ENCODE data around the gene ZCCHC2.

The ZCCHC2 gene

DNA sequence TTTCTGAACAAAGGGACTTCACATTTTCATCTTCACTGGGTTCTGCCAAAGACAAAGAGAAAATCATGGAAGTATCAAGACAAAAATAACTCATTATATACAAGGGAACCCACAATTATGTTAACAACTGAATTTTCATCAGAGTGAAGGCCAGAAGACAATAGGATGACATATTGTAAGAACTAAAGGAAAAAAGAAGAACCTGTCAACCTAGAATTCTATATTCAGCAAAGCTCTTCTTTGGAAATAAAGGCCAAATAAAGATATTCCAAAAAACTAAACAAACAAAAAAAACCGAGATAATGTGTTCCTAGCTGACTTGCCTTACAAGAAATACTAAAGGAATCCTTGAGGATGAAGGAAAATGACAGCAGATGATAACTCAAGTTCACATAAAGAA, 10.3 kb upstream of the ZCCHC2 start:
- DNase-seq, result no peak

DNA sequence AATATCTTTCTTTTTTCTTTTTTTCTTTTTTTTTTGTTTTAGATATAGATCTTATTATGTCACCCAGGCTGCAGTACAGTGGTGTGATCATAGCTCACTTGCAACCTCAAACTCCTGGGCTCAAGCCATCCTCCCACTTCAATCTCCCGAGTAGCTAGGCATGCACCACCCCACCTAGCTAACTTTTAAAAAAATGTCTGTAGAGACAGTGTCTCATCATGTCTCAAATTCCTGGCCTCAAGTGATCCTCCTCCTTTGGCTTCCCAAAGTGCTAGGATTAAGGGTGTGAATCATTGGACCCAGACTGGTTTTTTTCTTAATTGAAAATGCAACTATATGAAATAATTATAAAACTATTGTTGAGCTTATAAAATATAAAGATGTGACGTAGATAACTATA, 9.8 kb upstream of the ZCCHC2 start:
- DNase-seq, result no peak

DNA sequence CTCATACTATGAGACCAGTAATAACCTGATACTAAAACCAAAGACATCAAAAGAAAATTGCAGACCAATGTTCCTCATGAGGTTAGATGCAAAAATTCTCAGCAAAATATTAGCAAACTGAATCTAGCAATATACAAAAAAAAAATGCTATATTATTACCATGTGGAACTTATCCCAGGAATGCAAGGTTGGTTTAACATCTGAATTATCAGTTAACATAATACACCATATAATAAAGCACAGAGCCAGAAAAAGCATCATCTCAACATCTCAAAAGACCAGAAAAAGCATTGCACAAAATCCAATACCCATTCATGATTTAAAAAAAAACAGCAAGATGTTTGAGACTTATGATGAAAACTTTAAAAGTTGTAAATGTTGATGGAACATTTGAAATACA, 8.3 kb upstream of the ZCCHC2 start:
- no peak for DNase-seq

DNA sequence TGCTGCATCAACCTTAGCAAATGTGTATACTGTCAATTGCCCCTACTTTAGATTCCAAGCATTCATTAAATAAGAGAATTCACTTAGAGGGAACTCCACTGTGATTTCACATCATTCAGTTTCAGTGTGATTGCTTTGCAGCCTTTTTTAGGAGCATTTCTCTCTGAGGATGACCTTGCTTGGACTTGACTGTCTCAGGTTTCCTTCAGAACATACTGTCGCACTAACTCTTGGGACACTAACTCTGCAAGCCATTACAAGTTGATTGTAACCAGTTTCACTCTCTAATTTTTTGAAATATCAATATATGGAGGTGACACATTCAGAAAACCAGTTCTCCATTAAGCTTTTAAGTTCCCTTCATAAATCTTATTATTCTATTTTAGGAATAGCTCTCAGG, 6.6 kb upstream of the ZCCHC2 start:
- DNase-seq, result no peak

DNA sequence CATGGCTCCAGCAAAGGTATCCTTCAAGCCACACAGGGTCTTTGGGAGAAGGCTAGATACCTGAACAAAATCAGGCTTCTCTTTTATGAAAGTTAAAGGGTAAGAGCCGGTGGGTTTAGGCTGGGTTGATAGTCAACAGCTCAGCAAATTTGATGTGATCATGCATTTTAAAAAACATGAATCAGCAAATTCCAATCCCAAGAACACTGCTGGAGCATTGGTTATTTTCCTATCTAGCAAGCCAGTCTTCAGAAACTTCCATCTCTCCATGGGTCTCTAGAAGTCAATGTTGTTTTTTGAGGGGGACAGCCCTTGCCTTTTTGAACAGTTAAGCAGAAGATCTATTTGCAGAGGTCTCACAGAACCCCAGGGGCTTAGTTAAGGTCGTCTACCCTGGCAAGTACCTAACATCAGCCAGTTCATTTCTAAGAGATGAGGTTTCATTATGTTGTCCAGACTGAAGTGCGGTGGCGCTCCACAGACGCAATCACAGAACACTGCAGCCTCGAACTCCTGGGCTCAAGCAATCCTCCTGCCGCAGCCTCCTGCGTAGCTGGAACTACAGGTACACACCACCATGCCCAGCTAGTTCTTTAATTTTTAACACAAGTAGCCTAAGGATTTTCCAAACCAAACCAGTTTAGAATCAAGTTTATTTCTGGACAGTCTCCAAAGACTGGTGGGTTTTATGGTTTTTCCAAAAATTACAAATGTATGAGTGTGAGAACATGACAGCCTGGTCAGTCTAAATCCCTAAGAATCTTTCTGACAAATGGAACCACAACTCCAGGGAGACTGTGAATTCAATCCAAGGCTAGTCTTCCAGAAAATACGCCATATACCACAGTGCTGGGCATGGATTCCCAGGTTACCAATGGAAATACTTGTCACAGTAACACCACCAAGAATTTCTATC, 4.1 kb upstream of the ZCCHC2 start:
- no peak for DNase-seq

DNA sequence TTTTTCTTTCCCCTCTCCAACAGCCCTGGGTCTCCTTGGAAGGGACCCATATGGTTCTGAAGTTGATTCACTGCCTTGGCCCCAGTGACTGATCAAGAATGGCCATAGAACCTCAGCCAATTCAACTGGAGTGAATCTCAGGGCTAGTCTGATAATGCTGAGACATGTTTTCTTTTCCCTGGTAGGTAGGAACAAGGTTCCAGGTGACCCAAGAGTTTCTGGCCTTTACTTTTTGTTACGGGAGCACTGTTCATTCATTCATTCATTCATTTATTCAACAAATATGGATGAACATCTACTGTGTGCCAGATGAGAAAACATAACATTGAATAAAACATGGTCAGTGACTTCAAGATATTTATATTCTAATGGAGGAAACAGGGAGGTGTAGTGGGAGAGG, 3.1 kb upstream of the ZCCHC2 start:
- DNase-seq, result no peak

DNA sequence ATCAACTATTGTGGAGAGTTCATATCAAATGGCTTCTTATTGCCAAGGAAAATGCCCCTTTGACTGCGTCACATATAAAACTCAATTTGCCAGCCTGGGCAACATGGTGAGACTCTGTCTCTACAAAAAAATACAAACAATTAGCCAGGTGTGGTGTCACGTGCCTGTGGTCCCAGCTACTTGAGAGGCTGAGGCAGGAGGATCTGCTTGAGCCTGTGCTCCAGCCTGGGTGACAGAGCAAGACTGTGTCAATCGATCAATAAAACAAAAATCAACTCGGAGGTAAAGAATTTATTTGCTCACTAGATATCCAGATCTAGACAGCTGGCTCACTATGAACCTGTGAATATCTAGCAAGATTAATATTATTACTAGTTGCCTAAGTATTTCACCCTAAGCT, 1.7 kb upstream of the ZCCHC2 start:
- no peak for DNase-seq

DNA sequence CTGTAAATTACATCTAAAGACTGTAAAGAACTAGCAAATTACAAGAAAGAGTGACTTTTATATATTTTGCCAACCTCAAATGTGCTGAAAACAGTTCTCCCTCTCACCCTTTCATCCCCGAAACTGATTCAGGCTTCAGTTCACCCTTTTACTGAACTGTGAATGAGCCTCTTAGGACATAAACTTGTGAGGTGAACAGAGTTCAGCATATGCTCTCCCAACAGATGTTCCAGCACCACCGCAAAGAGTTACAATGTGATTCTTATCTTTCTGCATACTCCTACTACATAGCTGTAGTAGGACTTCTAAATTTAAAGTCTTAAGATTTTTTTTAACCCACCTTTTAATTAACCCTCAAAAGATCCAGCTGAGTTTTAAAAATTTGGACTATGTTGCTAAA, 1.2 kb upstream of the ZCCHC2 start:
- no peak for DNase-seq

DNA sequence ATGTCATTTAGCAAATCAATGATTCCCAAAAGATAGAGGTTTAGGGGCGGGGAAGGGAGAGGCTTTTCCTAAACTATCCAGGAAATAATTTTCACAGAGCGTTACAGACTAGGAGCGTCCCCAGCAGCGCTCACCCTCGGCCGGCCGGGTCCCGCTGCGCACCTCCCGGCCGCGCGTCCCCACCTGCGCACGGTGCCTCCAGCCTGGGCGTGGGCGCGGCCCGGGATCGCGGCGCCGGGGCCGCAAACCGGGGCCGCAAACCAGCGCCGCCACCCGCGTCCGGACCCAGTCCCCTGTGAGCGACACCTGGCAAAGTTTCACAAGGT, 684 bp upstream of the ZCCHC2 start:
- no peak for DNase-seq

DNA sequence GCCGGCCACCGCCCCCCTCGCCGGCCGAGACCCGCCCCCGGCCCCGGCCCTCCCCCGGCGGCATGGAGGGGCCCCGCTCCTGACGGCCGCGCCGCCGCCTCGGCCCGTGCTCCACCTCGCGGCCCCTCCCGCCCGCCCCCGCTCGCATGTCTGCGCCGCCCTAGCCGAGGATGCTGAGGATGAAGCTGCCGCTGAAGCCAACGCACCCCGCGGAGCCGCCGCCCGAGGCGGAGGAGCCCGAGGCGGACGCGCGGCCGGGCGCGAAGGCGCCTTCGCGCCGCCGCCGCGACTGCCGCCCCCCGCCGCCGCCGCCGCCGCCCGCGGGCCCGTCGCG, 397 bp downstream of the ZCCHC2 start:
- no peak for DNase-seq

DNA sequence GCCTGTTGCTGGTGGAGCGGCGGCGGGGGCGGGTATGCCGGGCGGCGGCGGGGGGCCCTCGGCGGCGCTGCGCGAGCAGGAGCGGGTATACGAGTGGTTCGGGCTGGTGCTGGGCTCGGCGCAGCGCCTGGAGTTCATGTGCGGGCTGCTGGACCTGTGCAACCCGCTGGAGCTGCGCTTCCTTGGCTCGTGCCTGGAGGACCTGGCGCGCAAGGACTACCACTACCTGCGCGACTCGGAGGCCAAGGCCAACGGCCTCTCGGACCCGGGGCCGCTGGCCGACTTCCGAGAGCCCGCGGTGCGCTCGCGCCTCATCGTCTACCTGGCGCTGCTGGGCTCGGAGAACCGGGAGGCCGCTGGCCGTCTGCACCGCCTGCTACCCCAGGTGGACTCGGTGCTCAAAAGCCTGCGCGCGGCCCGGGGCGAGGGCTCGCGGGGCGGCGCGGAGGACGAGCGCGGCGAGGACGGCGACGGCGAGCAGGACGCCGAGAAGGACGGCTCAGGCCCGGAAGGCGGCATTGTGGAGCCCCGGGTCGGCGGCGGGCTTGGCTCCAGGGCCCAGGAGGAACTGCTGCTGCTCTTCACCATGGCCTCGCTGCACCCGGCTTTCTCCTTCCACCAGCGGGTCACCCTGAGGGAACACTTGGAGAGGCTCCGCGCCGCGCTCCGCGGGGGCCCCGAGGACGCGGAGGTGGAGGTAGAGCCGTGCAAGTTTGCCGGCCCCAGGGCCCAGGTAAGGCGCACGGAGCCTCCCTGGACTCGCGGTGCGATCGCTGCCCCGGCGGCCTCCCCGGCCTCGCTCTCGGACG, 1.0 kb downstream of the ZCCHC2 start:
- peak; percentile 44 for DNase-seq

DNA sequence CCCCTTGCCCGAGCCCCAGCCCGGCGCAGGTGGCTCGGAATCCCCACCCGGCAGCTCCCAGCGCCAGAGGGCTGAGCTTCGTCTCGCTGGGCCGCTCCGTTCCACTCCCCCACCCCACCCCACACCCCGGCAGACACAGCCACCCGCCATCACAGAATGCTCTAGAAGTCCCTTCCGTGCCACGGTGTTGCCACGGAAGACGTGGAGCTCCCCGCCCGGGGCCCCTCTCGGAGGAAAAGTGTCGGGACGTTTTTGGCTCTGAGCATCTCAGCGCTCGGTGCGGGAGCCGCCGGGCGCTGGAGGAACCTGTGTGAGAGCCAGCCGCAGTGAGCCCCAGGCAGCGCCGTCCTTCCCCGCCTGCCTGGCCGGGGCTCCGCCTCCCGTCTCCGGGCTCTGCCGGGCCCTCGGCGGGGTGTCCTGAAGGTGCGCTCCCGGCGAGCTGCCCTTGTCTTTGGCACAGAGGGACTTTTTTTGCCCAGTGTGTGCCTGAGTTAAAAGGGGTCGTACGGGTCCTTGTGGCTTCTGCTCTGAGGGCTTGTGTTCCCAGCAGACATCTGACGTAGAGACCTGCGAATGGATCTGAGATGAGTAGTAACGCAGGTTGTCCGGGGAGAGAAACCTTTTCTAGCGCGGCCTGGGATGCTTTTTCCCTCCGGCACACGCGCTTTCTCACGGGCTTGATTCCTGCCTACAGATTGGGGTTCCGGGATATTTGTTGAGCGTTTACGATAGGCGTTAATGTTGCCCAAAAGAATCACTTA, 1.8 kb downstream of the ZCCHC2 start:
- DNase-seq, result peak; percentile 72

DNA sequence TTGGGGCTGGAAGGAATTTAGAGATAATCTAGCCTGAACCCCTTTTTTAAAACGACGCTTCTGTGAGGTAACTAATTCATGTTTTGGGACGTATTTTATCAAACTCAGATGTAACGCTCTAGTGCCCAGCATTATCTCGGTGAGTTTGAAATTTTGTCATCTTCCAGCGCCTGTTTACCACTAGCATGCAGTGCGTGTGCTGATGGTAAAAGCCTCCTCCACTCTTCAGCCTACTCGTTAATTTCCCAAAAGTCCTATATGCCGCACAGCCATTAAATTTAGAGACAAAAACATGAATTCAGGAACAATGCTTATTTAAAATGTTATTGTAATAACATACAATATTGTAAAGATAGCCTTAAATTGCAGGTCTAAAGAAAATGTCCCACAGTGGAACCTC, 2.8 kb downstream of the ZCCHC2 start:
- no peak for DNase-seq

DNA sequence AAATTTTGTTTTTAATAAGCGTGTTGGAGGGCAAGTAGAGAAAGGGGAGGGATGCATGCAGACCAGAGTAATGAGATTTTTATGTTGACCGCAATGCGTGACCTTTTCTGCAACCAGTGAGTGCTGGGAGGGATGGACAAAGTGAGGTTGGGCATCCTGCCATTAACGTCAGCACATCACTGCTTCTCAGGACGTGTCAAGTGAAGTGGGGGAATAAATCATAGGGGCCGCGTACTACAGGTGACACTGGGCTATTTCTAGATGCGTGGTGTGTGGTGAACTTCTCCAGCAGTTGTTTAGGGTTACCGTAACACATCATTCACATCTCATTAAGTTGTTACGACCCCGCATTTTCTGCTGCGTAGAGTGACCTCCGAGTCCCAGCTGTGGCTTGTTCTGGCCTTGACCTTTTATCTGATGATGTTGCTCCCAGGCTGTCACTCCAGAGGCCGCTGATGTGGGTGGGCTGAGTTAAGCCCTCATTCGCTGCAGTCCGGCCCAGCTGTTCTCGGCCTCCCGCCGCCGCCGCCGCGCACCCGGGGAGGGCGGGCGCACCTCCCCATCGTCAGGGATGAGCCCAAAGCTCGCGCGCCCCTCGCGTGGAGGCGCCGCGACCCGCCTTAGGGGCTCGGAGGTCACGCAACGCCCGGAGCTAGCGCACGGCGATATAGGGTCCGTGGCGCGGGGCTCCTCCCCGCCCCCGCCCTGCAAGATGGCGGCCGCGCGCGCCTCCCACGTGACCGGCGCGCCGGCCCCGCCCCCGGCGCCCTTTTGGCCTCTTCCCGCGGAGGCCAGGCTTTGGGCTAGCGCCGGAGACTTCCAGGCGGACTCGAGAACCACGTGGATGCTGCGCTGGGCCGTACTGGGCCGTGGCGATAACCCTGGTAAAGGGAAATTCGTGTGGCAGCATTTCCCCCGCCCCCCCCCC, 3.5 kb downstream of the ZCCHC2 start:
- peak; percentile 83 for DNase-seq

DNA sequence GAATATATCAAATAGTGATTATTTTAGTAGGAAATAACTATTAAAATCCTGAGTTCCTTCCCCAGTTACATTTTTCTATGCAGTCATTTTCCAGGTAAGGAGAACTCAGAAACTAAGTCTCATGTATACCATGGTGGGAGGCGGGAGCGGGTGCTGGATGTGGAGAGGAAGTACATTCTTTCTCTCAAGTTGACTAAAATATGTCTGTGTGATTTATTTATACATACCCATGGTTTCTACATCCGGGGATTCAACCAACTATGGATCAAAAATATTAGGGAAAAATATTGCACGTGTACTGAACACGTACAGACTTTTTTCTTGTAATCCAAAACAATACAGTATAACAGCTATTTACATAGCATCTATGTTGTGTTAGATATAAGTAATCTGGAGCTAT, 6.8 kb downstream of the ZCCHC2 start:
- DNase-seq, result no peak

DNA sequence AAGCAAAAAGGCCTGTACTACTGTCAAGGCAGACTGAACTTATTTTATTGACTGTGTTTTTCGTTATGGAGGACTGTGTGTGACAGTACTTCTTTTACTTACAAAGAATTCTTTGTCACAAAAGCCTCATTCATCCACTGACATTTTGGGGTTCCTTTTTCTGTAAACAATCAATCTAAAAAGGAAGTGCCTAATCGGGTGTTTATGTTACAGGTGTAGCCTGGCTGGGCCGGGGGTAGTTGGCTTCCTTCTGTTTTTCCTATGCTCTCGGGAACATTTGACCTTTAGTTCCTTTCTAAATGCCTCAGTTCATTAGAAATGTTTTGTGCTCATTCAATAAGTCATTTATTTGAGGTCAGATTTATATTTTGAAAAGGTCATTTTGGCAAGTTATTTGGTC, 8.3 kb downstream of the ZCCHC2 start:
- DNase-seq, result no peak

DNA sequence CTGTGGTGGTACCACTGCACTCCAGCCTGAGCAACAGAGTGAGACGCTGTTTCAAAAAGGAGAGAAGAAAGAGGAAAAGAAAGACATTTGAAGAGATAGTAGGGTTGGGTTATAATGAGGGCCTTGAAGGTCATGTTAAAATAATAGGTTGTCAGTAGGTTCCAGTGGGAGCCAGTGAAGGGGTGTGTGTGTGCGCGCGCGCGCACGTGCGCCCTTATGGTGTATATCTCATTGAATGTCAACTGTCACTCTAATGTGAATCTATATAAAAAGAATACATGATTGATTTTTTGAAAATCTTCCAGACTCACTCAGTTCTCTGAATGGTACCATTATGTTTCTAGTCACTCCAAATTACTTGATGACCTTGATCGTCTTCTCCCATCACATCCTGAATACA, 9.1 kb downstream of the ZCCHC2 start:
- no peak for DNase-seq

DNA sequence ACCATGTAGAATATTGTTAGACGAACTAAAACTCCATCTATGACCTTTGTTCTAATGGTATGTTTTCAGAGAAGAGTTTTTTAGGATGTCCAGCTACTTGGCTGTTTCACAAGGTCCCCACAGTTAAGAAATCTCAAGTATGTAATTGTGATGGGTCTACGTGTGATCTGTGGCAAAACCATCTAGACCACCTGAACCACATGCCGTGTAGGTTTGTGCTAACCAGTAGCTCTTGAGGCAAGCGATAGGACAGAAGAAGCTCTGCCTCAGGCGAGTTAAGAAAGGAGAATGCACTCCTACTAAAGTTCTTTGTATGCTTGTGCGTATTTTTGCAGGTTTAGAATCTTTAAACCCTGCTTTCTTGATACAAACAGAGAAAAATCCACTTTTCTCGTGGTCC, 13.2 kb downstream of the ZCCHC2 start:
- no peak for DNase-seq

DNA sequence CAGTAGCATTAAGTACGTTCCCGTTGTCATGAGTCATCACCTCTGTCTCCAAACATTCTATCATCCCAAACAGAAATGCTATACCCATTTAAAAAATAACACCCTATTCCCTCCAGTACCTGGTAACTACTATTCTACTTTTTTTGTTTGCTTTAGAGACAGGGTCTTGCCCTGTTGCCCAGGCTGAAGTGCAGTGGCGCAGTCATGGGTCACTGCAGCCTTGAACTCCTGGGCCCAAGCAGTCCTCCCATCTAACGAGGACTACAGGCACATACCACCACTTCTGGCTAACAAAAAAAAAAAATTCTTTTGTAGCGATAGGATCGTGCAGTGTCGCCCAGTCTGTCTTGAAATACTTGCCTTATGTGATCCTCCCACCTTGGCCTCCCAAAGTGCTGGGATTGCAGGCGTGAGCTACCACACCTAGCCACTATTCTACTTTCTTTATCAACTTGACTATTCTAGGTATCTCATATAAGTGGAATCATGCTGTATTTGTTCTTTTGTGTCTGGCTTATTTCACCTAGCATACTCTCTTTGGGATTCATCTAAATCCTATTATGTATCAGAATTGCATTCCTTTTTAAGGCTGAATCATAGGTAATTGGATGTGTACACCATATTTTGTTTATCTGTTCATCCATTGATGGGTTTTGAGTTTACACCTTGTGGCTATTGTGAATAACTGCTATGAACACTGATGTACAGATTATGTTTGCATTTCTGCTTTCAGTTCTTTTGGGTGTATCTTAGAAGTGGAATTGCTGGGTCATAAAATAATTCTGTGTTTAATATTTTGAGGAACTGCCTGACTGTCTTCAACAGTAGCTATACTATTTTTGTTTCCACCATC, 14.4 kb downstream of the ZCCHC2 start:
- no peak for DNase-seq

DNA sequence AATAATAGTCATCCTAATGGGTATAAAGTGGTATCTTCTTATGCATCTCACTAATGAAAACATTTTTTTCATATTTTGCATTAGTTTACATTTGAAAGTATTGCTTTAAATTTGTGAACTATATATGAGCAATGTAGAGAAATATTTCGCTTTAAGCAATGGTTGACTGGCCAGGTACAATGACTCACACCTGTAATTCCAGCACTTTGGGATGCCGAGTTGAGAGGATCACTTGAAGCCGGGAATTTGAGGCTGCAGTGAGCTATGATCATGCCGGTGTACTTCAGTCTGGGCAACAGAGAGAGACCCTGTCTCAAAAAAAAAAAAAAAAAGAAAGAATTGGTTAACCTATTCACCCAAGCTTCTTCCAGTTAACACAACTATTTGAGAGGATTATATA, 15.1 kb downstream of the ZCCHC2 start:
- no peak for DNase-seq

DNA sequence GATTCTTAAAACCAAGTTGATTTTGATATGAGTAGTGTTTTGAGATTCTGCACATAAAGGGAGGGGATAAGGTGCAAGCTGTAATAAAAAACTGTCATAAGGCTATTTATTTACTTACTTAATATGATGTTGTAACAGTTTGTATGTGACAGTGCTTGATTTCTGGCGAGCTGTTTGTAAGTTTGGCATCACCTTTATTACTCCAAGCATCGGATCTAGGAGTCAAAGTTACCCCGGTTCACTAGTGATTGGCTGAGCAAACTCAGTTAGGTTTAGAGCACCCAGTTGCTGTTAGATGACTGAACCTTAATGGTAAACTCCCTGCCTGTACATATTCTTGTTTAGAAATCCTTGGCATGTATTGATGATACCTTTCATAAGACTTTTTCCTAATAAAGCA, 16.1 kb downstream of the ZCCHC2 start:
- DNase-seq, result no peak
